Activated CD4-positive, alpha-beta T cell treated with anti-CD3 and anti-CD28 coated beads, Interleukin-2, amount 10 ng/mL, durations not matched to agents 24 days and 14 days (primary cell): ENCODE results near the gene IPPK. TPM values are rescaled to one million over a fixed set of nuclear protein-coding genes. Genes with fewer than 3 reads are reported as not detected.

Experiments used
- DNase-seq: peaks from one replicate; pipeline ENCODE4 v3.0.0; 2022
- H3K27ac Mint-ChIP-seq: one replicate; pipeline ENCODE4 v1.8.0; 2022; ENCODE audit warnings: mild to moderate bottlenecking, mixed read lengths
- H3K27me3 Mint-ChIP-seq: one replicate; pipeline ENCODE4 v1.8.0; 2022; ENCODE audit warnings: mixed read lengths
- H3K36me3 Mint-ChIP-seq: one replicate; pipeline ENCODE4 v1.8.0; 2022; ENCODE audit warnings: low read depth, mild to moderate bottlenecking, mixed read lengths
- H3K4me1 Mint-ChIP-seq: one replicate; pipeline ENCODE4 v1.8.0; 2021; ENCODE audit warnings: mixed read lengths
- H3K4me3 Mint-ChIP-seq: one replicate; pipeline ENCODE4 v1.8.0; 2022; ENCODE audit warnings: mild to moderate bottlenecking, moderate library complexity, mixed read lengths
- H3K9me3 Mint-ChIP-seq: one replicate; pipeline ENCODE4 v1.8.0; 2021; ENCODE audit warnings: mixed read lengths
- intact Hi-C: fragments of 100-400 bp; cut with micrococcal nuclease; formaldehyde crosslinking; loops from one replicate; pipeline ENCODE4 v1.15.1; 2023
- total RNA-seq: library from RNA; stranded (reverse); gene quantifications from 2 replicates; pipeline ENCODE4 v1.2.3, GENCODE V29; 2022

IPPK gene
- total RNA-seq, 1 donor from 2014 or later = 13.5 TPM

GRCh38 chr9:92644278-92644677 lies 25.7 kb downstream of the IPPK start:
- intact Hi-C loops = no loop called here
- Mint-ChIP-seq H3K27ac (no peak overlapping the region), H3K4me3 (no peak overlapping the region)

DNA sequence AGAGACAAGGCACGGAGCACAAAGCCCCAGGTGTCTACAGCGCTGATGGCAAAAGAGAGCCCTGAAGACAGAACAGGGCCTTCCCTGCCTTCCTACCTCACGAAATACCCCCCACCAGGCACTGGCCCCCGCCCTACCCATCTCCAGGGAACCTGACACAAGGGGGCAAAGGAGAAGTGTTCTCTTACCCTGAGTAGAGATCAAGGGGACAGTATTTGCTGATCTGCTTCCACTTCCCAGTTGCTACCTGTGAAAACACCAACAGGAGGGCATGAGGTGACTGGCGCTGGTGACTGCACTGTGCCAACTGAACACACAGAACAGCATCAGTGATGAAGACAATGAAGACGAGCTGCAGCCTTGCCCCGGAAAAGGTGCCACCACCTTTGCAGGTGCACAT lies 27.4 kb downstream of the IPPK start:
- DNase-seq = no peak
- intact Hi-C loops = no loop called here
- Mint-ChIP-seq H3K27ac (no peak overlapping the region), H3K9me3 (no peaks in the 10 kb centered on the region), H3K36me3 (peaks cover 77% of the 10 kb centered on the region), H3K4me1 (peaks cover 12% of the 10 kb centered on the region), H3K27me3 (no peaks in the 10 kb centered on the region), H3K4me3 (no peak overlapping the region)

More at GRCh38 chr9:92644278-92644677, 25.7 kb downstream of the IPPK start:
- Mint-ChIP-seq H3K9me3 (no peaks in the 10 kb centered on the region), H3K36me3 (peaks cover 80% of the 10 kb centered on the region), H3K4me1 (peaks cover 12% of the 10 kb centered on the region), H3K27me3 (no peaks in the 10 kb centered on the region)
- no peak for DNase-seq

DNA sequence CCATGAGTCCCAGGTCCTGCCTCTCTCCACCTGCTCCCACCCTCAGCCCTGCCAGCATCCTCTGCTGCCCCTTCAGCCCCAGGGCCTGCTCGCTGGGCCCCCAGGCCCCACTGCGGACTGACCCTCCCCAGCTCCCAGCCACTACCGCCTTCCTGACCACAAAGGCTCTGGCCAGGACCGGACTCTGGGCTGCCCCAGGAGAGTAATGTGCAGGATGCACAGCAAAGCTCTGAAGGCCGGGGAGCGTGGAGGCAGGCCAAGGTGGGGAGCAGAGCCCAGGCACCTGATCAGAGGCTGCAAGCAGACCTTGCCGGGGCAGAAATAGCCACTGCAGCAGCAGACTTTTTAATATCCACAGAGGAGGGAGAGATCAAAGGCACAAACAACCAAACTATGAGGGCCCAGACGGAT lies 27.9 kb downstream of the IPPK start:
- Mint-ChIP-seq H3K36me3 (peaks cover 72% of the 10 kb centered on the region), H3K4me1 (peaks cover 8% of the 10 kb centered on the region), H3K9me3 (no peaks in the 10 kb centered on the region), H3K27me3 (no peaks in the 10 kb centered on the region), H3K27ac (no peak overlapping the region), H3K4me3 (no peak overlapping the region)
- no peak for DNase-seq
- intact Hi-C loops = no loop called here

DNA sequence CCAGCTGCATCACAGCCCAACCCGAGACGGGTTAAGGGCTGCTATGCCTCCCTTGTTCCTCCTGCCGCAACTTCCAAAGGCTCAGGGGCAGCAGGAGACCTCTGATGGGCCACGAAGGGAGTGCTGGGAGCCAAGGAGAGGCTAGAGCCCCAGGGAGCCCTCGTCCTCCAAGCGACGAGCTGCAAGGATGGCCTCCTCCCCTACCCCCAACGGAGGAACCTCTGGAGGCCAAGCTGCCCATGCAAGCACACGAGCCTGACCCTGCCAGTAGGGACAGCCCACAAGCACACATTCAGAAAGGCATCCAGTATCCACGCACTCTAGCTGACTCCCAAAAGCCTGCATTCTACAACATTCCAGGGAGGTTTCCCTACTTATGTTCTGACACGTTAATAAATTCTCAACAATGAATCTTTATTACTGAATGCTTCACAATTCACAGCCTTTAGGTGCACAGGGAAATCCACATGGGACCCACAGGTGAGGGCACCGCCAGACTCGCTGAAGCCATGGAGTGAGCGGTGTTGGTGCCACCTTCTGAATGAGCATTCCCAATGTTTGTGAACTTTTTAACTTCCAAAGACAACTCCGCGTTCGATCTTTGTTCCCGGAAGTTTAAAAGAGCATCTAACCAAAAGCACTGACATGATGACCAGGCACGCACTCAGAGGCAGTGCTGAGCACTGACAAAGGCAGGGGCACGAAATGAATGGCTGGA lies 28.7 kb downstream of the IPPK start:
- DNase-seq = no peak
- intact Hi-C loops = no loop called here
- H3K4me3 Mint-ChIP-seq = no peak overlapping the region

GRCh38 chr9:92640398-92641091 lies 29.4 kb downstream of the IPPK start:
- H3K27me3 Mint-ChIP-seq = no peaks in the 10 kb centered on the region
- H3K4me1 Mint-ChIP-seq = no peaks in the 10 kb centered on the region
- H3K4me3 Mint-ChIP-seq = no peak overlapping the region
- intact Hi-C loops = no loop called here
- peaks cover 66% of the 10 kb centered on the region for H3K36me3 Mint-ChIP-seq
- H3K27ac Mint-ChIP-seq = no peak overlapping the region
- DNase-seq = no peak
- H3K9me3 Mint-ChIP-seq = no peaks in the 10 kb centered on the region

More for the DNA sequence above, 28.7 kb downstream of the IPPK start:
- Mint-ChIP-seq H3K9me3 (no peaks in the 10 kb centered on the region), H3K27me3 (no peaks in the 10 kb centered on the region), H3K4me1 (peaks cover 3% of the 10 kb centered on the region), H3K36me3 (peaks cover 67% of the 10 kb centered on the region), H3K27ac (no peak overlapping the region)

DNA sequence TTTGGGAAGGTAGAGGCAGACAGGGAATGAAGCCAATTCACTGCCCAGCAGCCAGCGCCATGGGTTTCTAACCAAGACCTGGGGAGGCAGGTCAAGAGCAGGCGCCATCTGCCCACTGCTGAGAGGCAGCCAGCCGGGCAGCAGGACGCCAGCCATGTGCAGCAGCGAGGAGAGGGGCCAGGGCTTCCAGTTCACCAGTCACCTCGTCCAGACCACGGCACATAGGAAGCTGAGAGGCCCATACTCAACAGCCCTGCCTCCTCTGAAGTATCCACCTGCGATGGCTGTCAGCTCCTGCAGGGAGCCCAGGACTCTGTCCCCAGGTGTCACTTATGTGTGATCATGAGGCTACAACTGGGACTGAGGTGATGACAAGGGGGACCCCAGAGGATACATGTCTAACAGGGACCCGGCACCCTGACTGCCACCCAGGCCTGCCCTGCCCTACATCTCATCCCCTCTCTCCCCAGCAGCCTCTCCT lies 30.1 kb downstream of the IPPK start:
- no peaks in the 10 kb centered on the region for H3K27me3 Mint-ChIP-seq
- no peaks in the 10 kb centered on the region for H3K9me3 Mint-ChIP-seq
- DNase-seq = no peak
- H3K27ac Mint-ChIP-seq = no peak overlapping the region
- H3K36me3 Mint-ChIP-seq = peaks cover 62% of the 10 kb centered on the region
- intact Hi-C loops = loop anchor here (10.0 kb wide), 1 partner anchor 345 kb away; the partner anchor contains the start of gene IARS1
- no peak overlapping the region for H3K4me3 Mint-ChIP-seq
- H3K4me1 Mint-ChIP-seq = no peaks in the 10 kb centered on the region

- H3K4me3 Mint-ChIP-seq = no peak overlapping the region
- H3K27ac Mint-ChIP-seq = no peak overlapping the region
- peaks cover 61% of the 10 kb centered on the region for H3K36me3 Mint-ChIP-seq
- no peaks in the 10 kb centered on the region for H3K27me3 Mint-ChIP-seq
- intact Hi-C loops = loop anchor here (10.0 kb wide), 1 partner anchor 344 kb away; the partner anchor contains the start of gene IARS1
- H3K9me3 Mint-ChIP-seq = no peaks in the 10 kb centered on the region
- peaks cover 2% of the 10 kb centered on the region for H3K4me1 Mint-ChIP-seq
- DNase-seq = no peak
Observed at GRCh38 chr9:92639124-92639523, 30.8 kb downstream of the IPPK start.

GRCh38 chr9:92638621-92639101 lies 31.3 kb downstream of the IPPK start:
- H3K36me3 Mint-ChIP-seq = peaks cover 58% of the 10 kb centered on the region
- intact Hi-C loops = loop anchor here (10.0 kb wide), 1 partner anchor 344 kb away; the partner anchor contains the start of gene IARS1
- H3K4me1 Mint-ChIP-seq = peaks cover 2% of the 10 kb centered on the region
- H3K9me3 Mint-ChIP-seq = no peaks in the 10 kb centered on the region
- no peak overlapping the region for H3K27ac Mint-ChIP-seq
- no peak overlapping the region for H3K4me3 Mint-ChIP-seq
- no peak for DNase-seq
- no peaks in the 10 kb centered on the region for H3K27me3 Mint-ChIP-seq

DNA sequence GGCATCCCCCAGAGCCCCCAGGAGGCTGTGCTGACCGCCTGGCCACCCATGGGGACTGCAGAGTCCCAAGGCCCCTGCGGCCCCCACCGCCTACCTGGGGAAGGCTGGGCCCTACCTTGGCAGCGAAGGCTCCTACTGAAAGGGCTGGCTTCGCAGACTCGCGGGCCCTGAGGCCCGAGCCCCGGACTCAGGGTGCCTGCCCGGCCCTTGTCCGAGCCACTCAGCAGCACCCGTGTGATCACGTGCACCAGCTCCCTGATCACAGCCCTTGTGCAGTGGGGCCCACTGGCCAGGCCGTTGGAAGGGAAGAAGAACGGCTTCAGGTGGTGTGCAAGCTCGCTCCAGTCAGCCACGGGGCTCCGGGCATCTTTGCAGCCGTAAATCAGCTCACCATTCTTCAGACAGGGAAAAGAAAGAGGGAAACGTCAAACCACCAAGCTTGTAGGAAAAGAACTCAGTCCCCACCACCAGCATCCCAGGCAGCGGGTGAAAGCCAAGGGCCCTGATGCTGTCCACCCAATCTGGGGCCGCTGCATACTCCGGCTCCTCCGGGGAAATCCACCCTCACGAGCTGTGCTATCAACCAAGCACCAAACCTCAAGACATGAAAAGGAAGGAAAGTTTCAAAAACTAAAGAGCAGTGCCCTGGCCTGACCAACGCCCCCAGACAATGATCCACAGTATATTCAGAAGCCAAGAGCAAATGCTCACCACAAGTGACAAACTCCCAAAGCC lies 31.9 kb downstream of the IPPK start:
- H3K36me3 Mint-ChIP-seq = peaks cover 59% of the 10 kb centered on the region
- DNase-seq = no peak
- peaks cover 2% of the 10 kb centered on the region for H3K4me1 Mint-ChIP-seq
- intact Hi-C loops = loop anchor here (10.0 kb wide), 1 partner anchor 343 kb away; the partner anchor contains the start of gene IARS1
- no peak overlapping the region for H3K4me3 Mint-ChIP-seq
- no peaks in the 10 kb centered on the region for H3K9me3 Mint-ChIP-seq
- no peaks in the 10 kb centered on the region for H3K27me3 Mint-ChIP-seq
- H3K27ac Mint-ChIP-seq = no peak overlapping the region

GRCh38 chr9:92637326-92637725 lies 32.6 kb downstream of the IPPK start:
- DNase-seq = no peak
- intact Hi-C loops = loop anchor here (10.0 kb wide), 1 partner anchor 343 kb away; the partner anchor contains the start of gene IARS1
- peaks cover 56% of the 10 kb centered on the region for H3K36me3 Mint-ChIP-seq
- no peaks in the 10 kb centered on the region for H3K27me3 Mint-ChIP-seq
- H3K4me3 Mint-ChIP-seq = no peak overlapping the region
- no peaks in the 10 kb centered on the region for H3K9me3 Mint-ChIP-seq
- H3K4me1 Mint-ChIP-seq = peaks cover 2% of the 10 kb centered on the region
- H3K27ac Mint-ChIP-seq = no peak overlapping the region

GRCh38 chr9:92636627-92637026 lies 33.3 kb downstream of the IPPK start:
- Mint-ChIP-seq H3K27ac (no peak overlapping the region), H3K4me1 (peaks cover 6% of the 10 kb centered on the region), H3K27me3 (no peaks in the 10 kb centered on the region), H3K4me3 (no peak overlapping the region), H3K36me3 (peaks cover 57% of the 10 kb centered on the region), H3K9me3 (no peaks in the 10 kb centered on the region)
- intact Hi-C loops = loop anchor here (10.0 kb wide), 1 partner anchor 342 kb away; the partner anchor contains the start of gene IARS1
- DNase-seq = no peak

DNA sequence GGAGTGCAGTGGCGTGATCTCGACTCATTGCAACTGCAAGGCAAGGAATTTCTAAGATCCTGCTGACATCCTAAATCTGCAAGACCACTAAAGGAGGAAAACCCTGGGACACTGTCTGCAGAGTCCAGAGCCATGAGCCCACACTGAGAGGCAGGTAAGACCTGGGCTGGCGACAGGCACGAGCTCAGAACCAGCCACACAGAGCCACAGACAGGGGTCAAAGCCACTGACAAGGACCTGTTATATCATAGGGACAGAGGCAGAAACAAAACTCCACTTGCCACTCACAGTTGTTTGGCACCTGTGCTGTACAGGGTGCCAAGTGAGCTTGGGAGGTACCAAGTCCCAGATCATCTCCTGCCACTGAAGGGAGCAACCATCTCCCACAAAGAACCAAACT lies 34.2 kb downstream of the IPPK start:
- peaks cover 8% of the 10 kb centered on the region for H3K4me1 Mint-ChIP-seq
- H3K27me3 Mint-ChIP-seq = no peaks in the 10 kb centered on the region
- no peaks in the 10 kb centered on the region for H3K9me3 Mint-ChIP-seq
- intact Hi-C loops = loop anchor here (2.0 to 10.0 kb wide), 2 partner anchors 341 to 497 kb away; partner anchors contain the start of gene IARS1
- peak overlapping the region; percentile 19 for H3K27ac Mint-ChIP-seq
- DNase-seq = no peak
- H3K4me3 Mint-ChIP-seq = no peak overlapping the region
- H3K36me3 Mint-ChIP-seq = peaks cover 55% of the 10 kb centered on the region
